Activated T-cell treated with anti-CD3 and anti-CD28 coated beads, Interleukin-2, amount 50 U/mL, for 4 hours (primary cell): Measurements from ENCODE around the gene KCNJ1. TPM values are rescaled to one million over a fixed set of nuclear protein-coding genes. Genes with fewer than 3 reads are reported as not detected.

ENCODE experiments used
- ATAC-seq, 2 donors: fragments of 200-7000 bp; cut with Tn5 transposase; one replicate each; pipeline ENCODE4 v1.10.0; 2021
- DNase-seq: peaks from one replicate; pipeline ENCODE4 v3.0.0-alpha.2; 2020
- H3K27me3 Mint-ChIP-seq: one replicate; pipeline ENCODE4 v1.8.0; 2021; ENCODE audit warnings: low read depth, mixed read lengths
- H3K36me3 Mint-ChIP-seq: one replicate; pipeline ENCODE4 v1.8.0; 2022; ENCODE audit warnings: mixed read lengths; ENCODE audit not compliant: insufficient read depth
- H3K4me1 Mint-ChIP-seq: one replicate; pipeline ENCODE4 v1.8.0; 2021; ENCODE audit warnings: low read depth, mixed read lengths
- H3K4me3 Mint-ChIP-seq: one replicate; pipeline ENCODE4 v1.8.0; 2021; ENCODE audit warnings: mild to moderate bottlenecking, moderate library complexity, mixed read lengths
- H3K9me3 Mint-ChIP-seq: one replicate; pipeline ENCODE4 v1.8.0; 2021; ENCODE audit warnings: mixed read lengths
- total RNA-seq, 3 donors: library from RNA; stranded (reverse); gene quantifications; one replicate each; pipeline ENCODE4 v1.2.1, GENCODE V29; 2021

KCNJ1 gene
- total RNA-seq, 3 donors from 2014 or later: not detected

DNA sequence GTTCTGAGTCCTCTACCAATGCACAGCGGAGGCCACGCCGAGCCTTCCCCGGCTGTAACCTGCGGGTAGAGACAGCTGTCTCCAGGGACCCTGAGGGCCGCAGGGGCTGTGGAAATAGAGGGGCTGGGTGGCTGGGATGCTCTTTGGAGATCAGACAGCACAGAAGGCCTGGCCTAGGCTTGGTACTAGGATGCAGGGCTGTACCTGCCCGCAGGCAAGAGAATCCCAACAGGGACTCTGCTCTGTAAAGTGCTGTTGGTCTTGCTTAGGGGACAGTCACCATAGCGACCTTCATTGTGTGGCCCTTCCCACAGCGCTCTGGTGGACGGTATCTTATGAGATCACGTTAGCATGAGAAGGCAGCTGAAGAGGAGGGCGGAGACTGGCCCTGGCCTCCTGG lies 12.7 kb upstream of the KCNJ1 start:
- DNase-seq: no peak
- ATAC-seq: no peak
- Mint-ChIP-seq H3K36me3 (no peaks in the 10 kb centered on the region), H3K4me3 (no peak overlapping the region), H3K4me1 (no peaks in the 10 kb centered on the region), H3K9me3 (no peaks in the 10 kb centered on the region), H3K27me3 (peaks cover 41% of the 10 kb centered on the region)

DNA sequence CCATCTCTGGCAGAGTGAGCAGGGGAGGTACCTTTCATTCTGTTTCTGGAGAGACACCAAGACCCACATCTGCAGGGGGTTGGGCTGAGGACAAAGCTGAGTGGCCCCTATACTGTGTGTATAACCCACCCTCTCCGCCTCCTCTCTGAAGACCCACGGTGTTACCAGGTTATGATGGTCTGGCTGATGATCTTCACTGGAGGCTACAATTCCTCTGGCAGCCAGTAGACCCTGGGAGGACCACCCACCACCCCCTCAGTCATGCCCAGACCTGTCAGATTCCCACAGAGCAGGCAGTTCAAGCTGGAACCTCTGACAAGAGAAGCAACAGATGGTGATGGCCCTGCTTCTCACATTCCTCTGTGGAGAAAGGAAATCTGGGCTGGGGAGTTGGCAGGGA lies 11.4 kb upstream of the KCNJ1 start:
- Mint-ChIP-seq H3K9me3 (no peaks in the 10 kb centered on the region), H3K27me3 (peaks cover 32% of the 10 kb centered on the region), H3K36me3 (no peaks in the 10 kb centered on the region), H3K4me1 (no peaks in the 10 kb centered on the region), H3K4me3 (no peak overlapping the region)
- DNase-seq: no peak
- ATAC-seq: no peak

DNA sequence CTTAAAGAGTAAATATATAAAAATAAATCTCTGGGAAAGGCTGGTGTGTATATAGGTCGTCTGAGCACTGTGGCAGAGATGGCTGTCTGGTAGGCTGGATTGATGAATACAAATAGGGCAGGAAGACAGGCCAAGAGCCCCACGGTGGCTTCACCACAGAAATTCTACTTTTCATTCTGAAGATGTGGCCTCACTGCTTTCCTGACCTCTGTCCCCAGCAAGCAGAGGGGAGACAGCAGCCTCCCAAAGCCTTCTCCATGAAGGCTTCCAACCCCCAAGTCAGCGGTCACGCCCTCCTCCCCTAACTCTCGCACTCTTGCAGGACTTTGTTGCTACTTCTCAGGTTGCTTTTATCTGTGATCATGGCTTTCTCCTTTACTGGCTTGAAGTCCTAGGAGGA lies 10.6 kb upstream of the KCNJ1 start:
- Mint-ChIP-seq H3K4me3 (no peak overlapping the region), H3K27me3 (peaks cover 24% of the 10 kb centered on the region), H3K4me1 (no peaks in the 10 kb centered on the region), H3K9me3 (no peaks in the 10 kb centered on the region), H3K36me3 (no peaks in the 10 kb centered on the region)
- DNase-seq: no peak
- no peak for ATAC-seq

DNA sequence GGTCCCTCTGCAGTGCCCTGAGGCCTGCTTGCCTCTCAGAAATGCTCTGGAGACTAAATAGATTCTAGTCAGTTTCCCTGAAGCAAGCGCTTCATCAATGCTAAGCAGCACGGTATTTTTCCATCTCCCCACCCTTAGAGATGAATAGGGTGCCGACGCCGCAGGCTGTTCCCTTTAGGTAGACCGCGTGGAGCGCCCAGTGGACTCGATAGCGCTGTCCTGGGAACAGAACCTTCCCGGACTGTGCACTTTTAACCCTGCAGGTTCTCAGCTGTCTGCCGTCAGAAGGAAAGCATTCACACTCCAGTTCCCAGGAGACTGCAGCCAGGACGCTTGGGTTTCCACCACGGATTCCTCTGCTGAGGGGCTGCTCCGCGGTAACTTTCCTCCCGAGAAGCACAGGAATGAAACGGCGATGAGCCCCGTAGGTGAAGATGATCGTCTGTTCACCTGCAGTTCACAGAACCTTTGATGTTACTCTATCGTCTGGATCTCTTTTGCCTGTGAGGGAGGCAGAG lies 9.1 kb upstream of the KCNJ1 start:
- peaks cover 10% of the 10 kb centered on the region for H3K27me3 Mint-ChIP-seq
- H3K4me3 Mint-ChIP-seq: no peak overlapping the region
- no peak for ATAC-seq
- no peaks in the 10 kb centered on the region for H3K9me3 Mint-ChIP-seq
- H3K4me1 Mint-ChIP-seq: no peaks in the 10 kb centered on the region
- no peak for DNase-seq
- no peaks in the 10 kb centered on the region for H3K36me3 Mint-ChIP-seq

DNA sequence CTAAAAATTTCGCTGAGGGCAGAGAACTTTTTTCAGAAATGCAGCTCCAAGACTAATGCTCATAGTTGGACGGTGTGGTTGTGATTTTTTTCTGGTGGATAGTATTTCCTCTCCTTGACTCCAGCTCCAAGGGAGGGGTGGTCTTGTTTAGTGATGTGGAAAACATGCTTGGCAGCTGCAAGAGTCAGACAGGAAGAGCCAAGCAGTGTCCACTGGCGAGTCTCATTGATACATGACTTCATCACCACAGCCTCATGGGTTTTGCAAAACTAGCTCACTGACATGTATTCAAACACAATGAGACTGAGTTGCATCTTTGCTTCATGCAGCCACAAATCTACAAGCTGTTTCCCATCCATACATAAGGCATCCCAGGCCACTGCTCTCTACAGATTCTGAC lies 7.3 kb upstream of the KCNJ1 start:
- peaks cover 3% of the 10 kb centered on the region for H3K27me3 Mint-ChIP-seq
- no peaks in the 10 kb centered on the region for H3K36me3 Mint-ChIP-seq
- no peak for DNase-seq
- no peak for ATAC-seq
- H3K4me3 Mint-ChIP-seq: no peak overlapping the region
- no peaks in the 10 kb centered on the region for H3K4me1 Mint-ChIP-seq
- no peaks in the 10 kb centered on the region for H3K9me3 Mint-ChIP-seq

DNA sequence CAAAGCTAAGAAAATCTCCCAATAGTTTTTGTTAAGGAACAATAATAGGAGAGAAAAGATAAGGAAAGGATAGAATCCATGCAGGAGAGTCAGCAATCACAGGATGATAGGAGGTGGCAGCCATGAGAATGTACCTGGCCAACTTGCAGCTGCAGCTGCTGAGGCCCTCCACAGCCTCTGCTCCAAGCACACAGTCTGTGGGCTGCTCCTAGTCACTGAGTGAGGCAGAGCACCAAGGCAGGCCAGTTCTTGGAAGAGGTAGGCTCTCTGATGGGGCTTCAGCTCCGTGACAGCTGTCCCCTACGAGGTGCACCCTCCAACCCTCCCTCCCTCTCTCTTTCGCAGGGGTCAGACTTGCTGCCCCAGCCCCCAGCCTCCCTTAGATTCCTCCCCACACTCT lies 5.5 kb upstream of the KCNJ1 start:
- peaks cover 3% of the 10 kb centered on the region for H3K27me3 Mint-ChIP-seq
- no peaks in the 10 kb centered on the region for H3K4me1 Mint-ChIP-seq
- no peaks in the 10 kb centered on the region for H3K9me3 Mint-ChIP-seq
- no peaks in the 10 kb centered on the region for H3K36me3 Mint-ChIP-seq
- no peak overlapping the region for H3K4me3 Mint-ChIP-seq
- DNase-seq: no peak
- ATAC-seq: no peak

DNA sequence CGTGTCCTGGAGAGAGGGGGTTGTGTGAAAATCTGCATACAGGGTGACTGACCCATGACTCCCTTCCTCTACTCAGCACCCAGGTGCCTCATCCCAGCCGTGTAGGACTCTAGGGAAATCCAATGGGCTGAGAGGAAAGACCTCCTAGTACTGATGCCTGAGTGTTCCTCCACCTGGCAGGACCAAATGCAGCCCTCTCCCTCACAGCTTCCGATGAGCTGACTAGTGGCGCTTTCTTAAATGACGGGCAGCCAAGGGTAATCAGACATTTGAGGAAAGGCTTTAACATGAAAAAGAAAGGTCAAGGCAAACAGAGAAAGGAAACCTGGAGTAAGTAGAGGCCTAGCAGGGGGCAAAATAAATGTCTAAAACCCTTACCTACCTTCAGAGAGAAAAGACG lies 5.0 kb upstream of the KCNJ1 start:
- Mint-ChIP-seq H3K4me3 (no peak overlapping the region), H3K4me1 (no peaks in the 10 kb centered on the region), H3K36me3 (no peaks in the 10 kb centered on the region), H3K27me3 (peaks cover 3% of the 10 kb centered on the region), H3K9me3 (no peaks in the 10 kb centered on the region)
- DNase-seq: no peak
- ATAC-seq: no peak

DNA sequence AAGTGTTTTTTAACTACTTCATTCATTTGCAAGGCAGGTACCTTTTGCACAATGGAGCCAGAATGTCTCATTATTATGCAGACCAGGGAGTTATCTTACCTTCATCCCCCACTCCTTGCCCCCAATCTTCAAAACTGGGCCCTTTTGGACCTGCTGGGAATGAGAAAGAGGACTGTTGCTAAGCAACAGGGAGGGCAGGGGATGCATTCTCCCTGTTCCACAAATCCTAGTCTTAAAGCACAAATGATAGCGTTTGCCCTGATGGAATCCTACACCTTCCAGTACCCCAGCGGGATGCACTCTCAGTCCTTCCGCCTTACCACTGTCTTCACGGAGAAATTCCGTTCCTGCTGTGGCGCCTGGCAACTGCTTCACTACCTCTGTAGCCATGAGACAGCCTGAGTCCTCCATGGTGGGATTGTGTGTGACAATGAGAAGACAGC lies 4.1 kb upstream of the KCNJ1 start:
- DNase-seq (no peak), ATAC-seq (no peak)
- Mint-ChIP-seq H3K27me3 (no peaks in the 10 kb centered on the region), H3K4me3 (no peak overlapping the region), H3K9me3 (no peaks in the 10 kb centered on the region), H3K4me1 (no peaks in the 10 kb centered on the region), H3K36me3 (no peaks in the 10 kb centered on the region)

DNA sequence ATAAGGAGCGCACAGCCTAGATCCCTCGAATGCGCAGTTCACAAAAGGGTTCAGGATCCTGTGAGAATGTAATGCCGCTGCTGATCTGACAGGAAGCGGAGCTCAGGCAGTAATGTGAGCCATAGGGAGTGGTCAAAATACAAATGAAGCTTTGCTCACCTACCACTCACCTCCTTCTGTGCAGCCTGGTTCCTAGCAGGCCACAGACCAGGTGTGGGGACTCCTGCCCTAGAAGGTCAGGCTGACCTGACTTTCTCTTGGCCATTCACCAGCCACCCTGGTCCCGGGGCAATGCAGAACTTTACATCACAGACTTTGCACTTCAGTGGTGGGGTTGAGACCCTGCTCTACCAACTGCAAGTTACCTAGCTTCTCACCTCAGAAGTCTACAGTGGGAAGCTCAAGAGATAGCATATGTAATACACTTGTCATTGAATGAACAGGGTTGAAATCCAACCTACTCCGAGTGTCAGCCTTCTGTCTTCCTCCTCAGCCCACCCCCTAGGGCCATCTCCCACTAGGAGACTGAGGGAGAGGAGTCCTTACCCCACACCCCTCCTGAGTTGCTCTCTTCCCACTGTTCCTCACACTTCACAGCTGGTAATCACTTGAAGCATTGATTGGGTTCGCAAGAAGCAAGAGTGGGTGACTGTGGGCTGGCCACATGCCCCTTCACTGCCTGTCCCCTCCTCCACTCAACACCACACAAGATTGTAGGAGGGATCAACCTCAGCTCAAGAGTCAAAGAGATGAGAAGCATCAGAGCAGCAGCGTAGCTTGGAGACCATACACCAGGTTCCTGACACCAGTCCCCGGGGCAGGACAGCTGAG lies 2.0 kb upstream of the KCNJ1 start:
- no peaks in the 10 kb centered on the region for H3K4me1 Mint-ChIP-seq
- DNase-seq: no peak

DNA sequence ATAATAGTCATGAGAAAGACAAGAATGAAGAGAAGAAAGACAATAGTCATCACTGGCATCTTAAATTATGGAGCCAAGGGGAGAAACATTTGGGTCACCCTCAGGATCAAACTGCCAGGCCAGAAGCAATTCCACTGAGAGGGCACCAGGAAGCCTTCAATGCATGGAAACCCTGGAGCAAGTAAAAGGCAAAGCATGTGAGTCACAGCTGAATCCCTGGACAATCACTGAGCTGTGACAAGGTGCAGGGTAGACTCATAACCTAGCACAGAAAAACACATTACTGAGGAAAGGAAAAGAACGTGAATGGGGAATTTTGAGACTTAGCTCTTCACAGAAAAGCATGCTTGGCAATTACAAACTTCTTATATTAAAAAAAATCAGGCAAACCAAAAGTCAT lies 1.6 kb downstream of the KCNJ1 start:
- ATAC-seq: no peak
- Mint-ChIP-seq H3K4me1 (no peaks in the 10 kb centered on the region), H3K36me3 (no peaks in the 10 kb centered on the region), H3K27me3 (no peaks in the 10 kb centered on the region), H3K4me3 (no peak overlapping the region), H3K9me3 (no peaks in the 10 kb centered on the region)
- DNase-seq: no peak

More for the DNA sequence above, 2.0 kb upstream of the KCNJ1 start:
- ATAC-seq: peak; percentile 32 to 38
- Mint-ChIP-seq H3K36me3 (no peaks in the 10 kb centered on the region), H3K27me3 (no peaks in the 10 kb centered on the region), H3K9me3 (no peaks in the 10 kb centered on the region), H3K4me3 (no peak overlapping the region)

DNA sequence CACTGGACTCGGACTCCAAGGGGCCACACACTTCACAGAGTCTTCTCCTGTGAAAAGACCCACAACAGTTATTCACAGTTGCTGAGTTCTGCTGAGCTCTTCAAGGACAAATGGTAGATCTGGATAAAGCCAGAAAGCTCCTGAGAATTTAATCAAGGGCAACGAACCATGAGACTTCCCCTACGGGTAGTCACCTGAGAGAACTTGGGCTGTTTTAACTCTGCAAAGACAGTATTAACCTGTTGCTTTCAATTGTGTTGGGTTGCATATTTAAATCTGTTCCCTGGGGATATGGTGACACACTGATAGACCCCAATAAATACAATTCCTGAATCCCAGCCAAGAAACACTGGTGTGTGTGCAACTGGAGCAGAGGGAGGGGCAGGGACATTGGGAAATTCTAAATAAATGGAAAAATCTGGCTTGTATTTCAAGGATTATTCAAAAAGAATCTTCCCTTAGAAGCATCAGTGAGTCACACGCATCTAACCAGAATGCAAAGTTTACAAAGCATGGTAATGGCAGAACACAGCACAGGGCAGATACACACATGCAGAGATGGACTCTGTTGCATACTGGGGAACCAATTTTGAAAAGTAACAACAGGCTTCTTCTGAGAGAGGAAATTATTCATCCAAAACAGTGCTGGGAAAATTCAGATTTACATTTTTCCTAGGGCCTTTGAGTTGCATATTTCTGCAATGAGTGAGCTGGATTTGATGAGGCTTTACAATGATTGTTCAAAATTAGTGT lies 4.0 kb downstream of the KCNJ1 start:
- Mint-ChIP-seq H3K4me1 (peaks cover 2% of the 10 kb centered on the region), H3K4me3 (no peak overlapping the region), H3K36me3 (no peaks in the 10 kb centered on the region), H3K9me3 (no peaks in the 10 kb centered on the region), H3K27me3 (no peaks in the 10 kb centered on the region)
- DNase-seq (no peak), ATAC-seq (no peak)

DNA sequence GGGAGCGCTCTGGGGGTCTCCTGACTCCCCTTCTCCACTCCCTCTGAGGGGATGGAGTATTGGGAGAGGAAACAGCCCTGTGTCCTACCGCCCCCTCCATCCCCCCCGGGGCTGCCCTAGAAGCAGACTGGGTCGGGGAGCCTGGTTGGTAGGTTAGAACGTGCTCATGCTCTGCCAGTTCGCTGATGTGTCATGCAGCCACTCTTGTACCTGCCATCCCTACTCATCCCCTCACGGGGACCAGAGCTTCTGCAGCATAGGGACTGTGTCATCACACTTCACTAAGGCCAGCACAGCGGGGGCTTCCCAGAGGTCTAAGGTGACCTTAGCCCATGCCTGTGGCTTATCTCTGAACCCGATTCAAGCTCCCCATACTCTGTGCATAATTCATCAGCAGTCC lies 4.7 kb downstream of the KCNJ1 start:
- Mint-ChIP-seq H3K27me3 (no peaks in the 10 kb centered on the region), H3K4me3 (no peak overlapping the region), H3K4me1 (peaks cover 2% of the 10 kb centered on the region), H3K36me3 (no peaks in the 10 kb centered on the region), H3K9me3 (no peaks in the 10 kb centered on the region)
- ATAC-seq: no peak
- DNase-seq: no peak

DNA sequence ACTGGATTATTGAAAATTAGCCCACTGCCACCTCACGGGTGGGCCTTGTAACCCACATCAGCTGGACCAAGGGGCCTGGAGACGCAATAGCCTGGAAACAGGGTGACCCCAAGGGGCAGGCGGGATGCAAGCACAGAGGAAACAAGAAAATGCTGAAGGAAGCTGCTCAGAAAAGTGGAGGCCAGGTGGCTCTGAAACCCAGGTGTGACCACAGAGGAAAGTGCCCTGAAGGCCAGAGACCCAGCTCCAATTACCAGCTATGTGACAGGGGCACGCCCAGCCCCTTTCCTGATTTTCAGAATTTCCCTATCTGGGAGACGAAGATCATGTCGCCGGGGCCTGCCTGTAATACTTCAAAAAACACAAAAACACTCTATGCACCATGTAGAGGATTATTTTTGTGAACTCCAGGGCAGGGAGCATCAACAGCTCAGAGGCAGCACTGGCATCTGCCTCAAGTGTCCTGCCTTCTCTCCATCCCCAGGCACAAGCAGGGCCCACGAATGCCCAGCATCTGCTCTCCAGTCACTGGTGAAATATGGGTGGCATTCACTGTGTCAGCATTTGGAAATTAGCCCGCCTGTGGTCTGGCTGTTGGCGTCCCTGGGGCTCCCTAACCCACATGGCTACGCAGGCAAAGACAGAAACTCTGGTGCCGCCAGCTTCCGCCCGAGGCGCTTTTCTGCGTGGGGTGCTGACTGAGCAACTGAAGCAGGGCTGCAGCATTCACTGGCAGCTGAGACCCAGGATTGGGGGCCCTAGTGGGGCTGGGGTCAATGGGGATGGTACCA lies 6.3 kb downstream of the KCNJ1 start:
- Mint-ChIP-seq H3K4me1 (peaks cover 2% of the 10 kb centered on the region), H3K36me3 (no peaks in the 10 kb centered on the region), H3K4me3 (no peak overlapping the region), H3K9me3 (no peaks in the 10 kb centered on the region), H3K27me3 (no peaks in the 10 kb centered on the region)
- no peak for ATAC-seq
- DNase-seq: no peak
